Stimulated activated effector memory CD8-positive, alpha-beta T cell treated with anti-CD3 and anti-CD28 coated beads, Interleukin-12 subunit alpha, Interleukin-12 subunit beta, amount 100 ng/mL, for 72 hours (primary cell): Measurements from ENCODE around the gene FRMPD4.

ENCODE experiments used
- ATAC-seq: fragments of 150-1000 bp; cut with Tn5 transposase; 2 replicates; pipeline ENCODE4 v1.10.0; 2021
- DNase-seq, 2 donors: peaks; one replicate each; pipeline ENCODE4 v3.0.0; 2021 to 2022; ENCODE audit warnings: low spot score in 2 of 2
- H3K27ac Mint-ChIP-seq: one replicate; pipeline ENCODE4 v1.8.0; 2022; ENCODE audit warnings: mild to moderate bottlenecking, mixed read lengths
- H3K36me3 Mint-ChIP-seq: one replicate; pipeline ENCODE4 v1.8.0; 2022; ENCODE audit warnings: mild to moderate bottlenecking, mixed read lengths
- H3K4me1 Mint-ChIP-seq: one replicate; pipeline ENCODE4 v1.8.0; 2022; ENCODE audit warnings: mixed read lengths
- H3K4me3 Mint-ChIP-seq: one replicate; pipeline ENCODE4 v1.8.0; 2022; ENCODE audit warnings: mild to moderate bottlenecking, mixed read lengths
- H3K9me3 Mint-ChIP-seq: one replicate; pipeline ENCODE4 v1.8.0; 2022; ENCODE audit warnings: mixed read lengths

FRMPD4 gene

DNA sequence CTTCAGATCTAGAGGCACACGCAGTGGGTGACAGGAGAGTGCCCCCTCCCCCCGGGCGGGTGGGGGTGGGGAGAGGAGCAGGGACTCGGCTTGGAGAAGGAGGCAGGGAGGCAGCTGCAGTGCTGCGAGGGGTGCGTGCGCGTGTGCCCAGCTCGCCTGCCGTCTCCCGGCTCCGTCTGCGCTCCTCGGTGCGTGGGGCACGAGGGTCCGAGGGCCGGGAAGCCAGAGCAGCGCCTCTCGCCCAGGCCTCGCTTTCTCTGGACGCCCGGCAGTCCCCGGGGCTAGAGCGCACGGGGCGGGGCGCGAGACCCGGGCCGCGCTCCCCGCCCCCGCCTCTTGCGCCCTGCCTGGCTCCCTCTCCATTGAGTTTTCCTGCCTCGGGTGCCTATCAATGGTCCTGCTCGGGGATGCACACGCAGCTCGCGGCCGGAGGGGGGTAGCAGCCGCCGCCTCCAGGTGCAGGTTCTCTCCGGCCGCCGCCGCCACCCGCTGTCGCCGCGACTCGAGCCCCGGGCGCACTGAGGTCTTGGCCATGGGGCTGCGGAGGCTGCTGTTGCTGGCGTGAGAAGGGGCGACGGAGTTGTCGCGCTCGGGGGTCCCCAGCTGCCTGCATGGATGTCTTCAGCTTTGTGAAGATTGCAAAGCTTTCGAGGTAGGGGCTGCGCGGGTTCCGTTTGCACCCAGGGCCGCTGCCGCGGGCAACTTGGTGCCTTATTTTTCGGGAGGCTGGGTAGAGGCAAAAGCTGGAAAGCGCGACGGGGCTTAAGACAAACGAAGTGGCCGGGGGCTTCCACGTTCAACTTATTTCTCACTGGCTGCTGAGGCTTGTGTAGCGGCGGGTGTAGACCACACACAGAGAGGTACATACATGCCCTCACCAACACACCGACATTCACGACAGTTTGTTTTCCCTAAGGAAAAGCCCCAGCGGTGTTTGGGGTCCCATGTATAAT, at the start of gene FRMPD4:
Gene FRMPD4 (plus strand): TSS at position 113 of the 953 bp plus-strand sequence. CDS start 499 bp downstream, at position 612.
- no peaks in the 10 kb centered on the region for H3K36me3 Mint-ChIP-seq
- ATAC-seq, result no peak
- no peaks in the 10 kb centered on the region for H3K4me1 Mint-ChIP-seq
- H3K27ac Mint-ChIP-seq, result no peak within 1 kb of the TSS
- no peaks in the 10 kb centered on the region for H3K9me3 Mint-ChIP-seq
- no peak for DNase-seq
- no peak within 1 kb of the TSS for H3K4me3 Mint-ChIP-seq

- Mint-ChIP-seq H3K9me3 (no peaks in the 10 kb centered on the region), H3K4me1 (no peaks in the 10 kb centered on the region), H3K4me3 (no peak overlapping the region), H3K27ac (no peak overlapping the region), H3K36me3 (no peaks in the 10 kb centered on the region)
- DNase-seq (no peak), ATAC-seq (no peak)
Observed at GRCh38 chrX:12089740-12090139, 48.5 kb upstream of the FRMPD4 start.

- H3K4me1 Mint-ChIP-seq, result no peaks in the 10 kb centered on the region
- no peak overlapping the region for H3K27ac Mint-ChIP-seq
- DNase-seq, result no peak
- no peaks in the 10 kb centered on the region for H3K36me3 Mint-ChIP-seq
- no peak overlapping the region for H3K4me3 Mint-ChIP-seq
- no peak for ATAC-seq
- peaks cover 11% of the 10 kb centered on the region for H3K9me3 Mint-ChIP-seq
Observed at GRCh38 chrX:12113321-12113720, 25.0 kb upstream of the FRMPD4 start.

- Mint-ChIP-seq H3K4me1 (no peaks in the 10 kb centered on the region), H3K9me3 (peaks cover 11% of the 10 kb centered on the region), H3K4me3 (no peak overlapping the region), H3K27ac (no peak overlapping the region), H3K36me3 (no peaks in the 10 kb centered on the region)
- DNase-seq, result no peak
- ATAC-seq, result no peak
Observed at GRCh38 chrX:12115377-12115776, 22.9 kb upstream of the FRMPD4 start.

GRCh38 chrX:12118134-12118533, 20.1 kb upstream of the FRMPD4 start:
- ATAC-seq (no peak), DNase-seq (no peak)
- Mint-ChIP-seq H3K36me3 (no peaks in the 10 kb centered on the region), H3K27ac (no peak overlapping the region), H3K9me3 (peaks cover 11% of the 10 kb centered on the region), H3K4me1 (no peaks in the 10 kb centered on the region), H3K4me3 (no peak overlapping the region)

- ATAC-seq (no peak), DNase-seq (no peak)
- Mint-ChIP-seq H3K4me1 (no peaks in the 10 kb centered on the region), H3K27ac (no peak overlapping the region), H3K36me3 (no peaks in the 10 kb centered on the region), H3K9me3 (peaks cover 6% of the 10 kb centered on the region), H3K4me3 (no peak overlapping the region)
Observed at GRCh38 chrX:12128017-12128416, 10.3 kb upstream of the FRMPD4 start.

DNA sequence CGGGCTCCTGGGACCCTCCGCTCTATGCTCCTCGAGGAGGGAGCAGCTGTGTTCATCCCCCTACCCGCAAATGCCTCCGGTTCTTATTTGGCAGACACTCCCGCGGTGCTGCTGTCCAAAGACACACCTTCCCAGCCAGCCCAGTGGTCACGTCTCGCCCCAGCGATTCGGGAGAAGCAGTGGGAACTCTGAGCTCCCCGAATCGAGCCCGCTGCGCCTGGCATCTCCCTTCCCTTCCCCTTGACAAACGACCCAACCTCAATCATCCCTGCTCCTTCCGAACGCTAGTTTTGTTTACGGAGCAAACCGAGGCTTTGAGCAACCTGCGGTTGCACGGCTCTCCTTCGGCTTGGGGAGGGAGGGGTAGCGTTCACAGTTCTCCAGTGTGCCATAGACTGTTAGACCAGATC, 317 bp upstream of the FRMPD4 start:
- no peak overlapping the region for H3K4me3 Mint-ChIP-seq
- H3K27ac Mint-ChIP-seq, result no peak overlapping the region
- no peaks in the 10 kb centered on the region for H3K4me1 Mint-ChIP-seq
- ATAC-seq (no peak), DNase-seq (no peak)
- H3K9me3 Mint-ChIP-seq, result no peaks in the 10 kb centered on the region
- no peaks in the 10 kb centered on the region for H3K36me3 Mint-ChIP-seq

DNA sequence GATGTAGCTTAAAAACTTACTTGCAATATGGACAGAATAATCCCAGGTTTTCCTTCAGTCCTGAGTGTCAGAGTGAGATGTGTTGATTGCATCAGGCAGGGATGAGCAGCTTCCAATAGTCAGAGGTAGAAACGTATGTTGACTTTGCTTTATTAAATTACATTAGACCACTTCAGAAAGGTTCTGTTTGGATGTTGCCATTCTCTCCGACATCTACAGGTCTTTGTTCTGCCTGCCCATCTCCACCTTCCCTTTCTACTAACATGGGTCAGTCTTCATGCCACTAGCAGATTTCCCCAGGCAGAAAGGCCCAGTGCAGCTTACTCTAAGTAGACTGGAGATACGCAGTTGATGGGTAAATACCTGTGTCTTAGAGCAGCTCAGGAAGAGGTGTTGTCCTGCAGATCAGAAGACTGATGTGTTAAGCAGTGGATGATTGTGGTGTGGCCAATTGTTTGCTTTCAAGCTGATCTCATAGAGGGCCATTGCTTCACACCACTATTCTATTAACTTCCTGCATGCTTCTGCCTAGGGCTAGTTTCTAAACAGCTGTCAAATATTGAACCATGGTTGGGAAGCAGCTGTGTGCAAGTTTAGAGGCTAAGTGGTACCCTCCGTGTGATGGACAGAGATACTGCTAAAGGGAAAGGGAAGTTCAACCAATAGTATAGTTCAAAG, 1.8 kb downstream of the FRMPD4 start:
- ATAC-seq, result no peak
- H3K27ac Mint-ChIP-seq, result no peak overlapping the region
- H3K36me3 Mint-ChIP-seq, result no peaks in the 10 kb centered on the region
- H3K4me1 Mint-ChIP-seq, result no peaks in the 10 kb centered on the region
- H3K4me3 Mint-ChIP-seq, result no peak overlapping the region
- H3K9me3 Mint-ChIP-seq, result no peaks in the 10 kb centered on the region
- no peak for DNase-seq

GRCh38 chrX:12141511-12141910, 3.2 kb downstream of the FRMPD4 start:
- Mint-ChIP-seq H3K9me3 (peaks cover 2% of the 10 kb centered on the region), H3K27ac (no peak overlapping the region), H3K4me3 (no peak overlapping the region), H3K36me3 (no peaks in the 10 kb centered on the region), H3K4me1 (no peaks in the 10 kb centered on the region)
- DNase-seq (no peak), ATAC-seq (no peak)

DNA sequence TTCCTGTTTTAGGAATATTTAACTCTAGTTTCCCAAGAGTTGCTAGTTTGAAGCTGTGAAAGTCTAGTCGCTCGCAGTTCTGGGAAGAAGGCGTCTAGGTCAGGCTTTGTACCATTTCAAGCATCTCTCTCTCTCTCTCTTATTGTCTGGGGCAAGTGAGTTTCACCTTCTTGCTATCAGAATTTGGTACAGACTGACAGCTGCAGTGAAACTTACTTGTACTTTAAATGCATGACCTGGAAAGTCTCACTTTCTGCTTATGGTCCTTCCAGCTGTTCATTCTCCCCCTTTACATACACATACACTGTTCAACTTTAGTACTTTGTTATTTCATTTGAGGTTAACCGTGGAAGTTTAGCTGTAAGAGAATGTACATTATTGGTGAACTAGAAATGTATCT, 4.4 kb downstream of the FRMPD4 start:
- ATAC-seq (no peak), DNase-seq (no peak)
- peaks cover 2% of the 10 kb centered on the region for H3K9me3 Mint-ChIP-seq
- H3K27ac Mint-ChIP-seq, result no peak overlapping the region
- no peaks in the 10 kb centered on the region for H3K4me1 Mint-ChIP-seq
- H3K4me3 Mint-ChIP-seq, result no peak overlapping the region
- H3K36me3 Mint-ChIP-seq, result no peaks in the 10 kb centered on the region

GRCh38 chrX:12145402-12145801, 7.1 kb downstream of the FRMPD4 start:
- no peak for DNase-seq
- H3K9me3 Mint-ChIP-seq, result peaks cover 2% of the 10 kb centered on the region
- no peaks in the 10 kb centered on the region for H3K4me1 Mint-ChIP-seq
- H3K36me3 Mint-ChIP-seq, result no peaks in the 10 kb centered on the region
- no peak for ATAC-seq
- H3K4me3 Mint-ChIP-seq, result no peak overlapping the region
- H3K27ac Mint-ChIP-seq, result no peak overlapping the region

DNA sequence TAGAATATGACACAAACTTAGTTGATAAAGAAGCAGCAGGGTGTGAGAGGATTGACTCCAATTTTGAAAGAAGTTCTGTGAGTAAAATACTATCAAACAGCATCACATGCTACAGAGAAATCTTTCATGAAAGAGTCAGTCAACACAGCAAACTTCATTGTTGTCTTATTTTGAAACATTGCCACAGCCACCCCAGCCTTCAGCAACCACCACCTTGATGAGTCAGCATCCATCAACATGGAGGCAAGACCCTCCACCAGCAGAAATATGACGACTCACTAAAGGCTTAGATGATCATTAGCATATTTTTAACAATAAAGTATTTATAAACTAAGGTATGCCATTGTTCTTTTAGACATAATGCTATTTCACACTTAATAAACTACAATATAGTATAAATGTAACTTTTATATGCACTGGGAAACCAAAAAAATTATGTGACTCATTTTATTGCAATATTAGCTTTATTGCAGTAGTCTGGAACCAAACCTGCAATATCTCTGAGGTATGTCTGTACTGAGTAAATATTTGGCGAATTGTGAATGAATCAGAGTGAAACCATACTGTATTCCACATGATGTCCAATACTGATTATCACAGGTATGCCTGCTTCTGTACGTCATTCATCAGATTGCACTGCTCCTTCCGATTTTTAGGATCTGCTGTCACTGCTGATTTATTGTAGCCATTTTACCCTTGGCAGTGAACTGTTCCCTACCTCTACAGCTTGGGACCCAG, 11.6 kb downstream of the FRMPD4 start:
- Mint-ChIP-seq H3K4me3 (no peak overlapping the region), H3K9me3 (peaks cover 2% of the 10 kb centered on the region), H3K27ac (no peak overlapping the region), H3K4me1 (no peaks in the 10 kb centered on the region), H3K36me3 (no peaks in the 10 kb centered on the region)
- DNase-seq (no peak), ATAC-seq (no peak)

- H3K36me3 Mint-ChIP-seq, result no peaks in the 10 kb centered on the region
- H3K4me3 Mint-ChIP-seq, result no peak overlapping the region
- H3K4me1 Mint-ChIP-seq, result no peaks in the 10 kb centered on the region
- no peaks in the 10 kb centered on the region for H3K9me3 Mint-ChIP-seq
- DNase-seq (no peak), ATAC-seq (no peak)
- H3K27ac Mint-ChIP-seq, result no peak overlapping the region
Observed at GRCh38 chrX:12153317-12153716, 15.0 kb downstream of the FRMPD4 start.

- no peak overlapping the region for H3K4me3 Mint-ChIP-seq
- H3K27ac Mint-ChIP-seq, result no peak overlapping the region
- DNase-seq, result no peak
- H3K4me1 Mint-ChIP-seq, result no peaks in the 10 kb centered on the region
- H3K9me3 Mint-ChIP-seq, result no peaks in the 10 kb centered on the region
- no peaks in the 10 kb centered on the region for H3K36me3 Mint-ChIP-seq
- ATAC-seq, result no peak
Observed at GRCh38 chrX:12153741-12154140, 15.5 kb downstream of the FRMPD4 start.

DNA sequence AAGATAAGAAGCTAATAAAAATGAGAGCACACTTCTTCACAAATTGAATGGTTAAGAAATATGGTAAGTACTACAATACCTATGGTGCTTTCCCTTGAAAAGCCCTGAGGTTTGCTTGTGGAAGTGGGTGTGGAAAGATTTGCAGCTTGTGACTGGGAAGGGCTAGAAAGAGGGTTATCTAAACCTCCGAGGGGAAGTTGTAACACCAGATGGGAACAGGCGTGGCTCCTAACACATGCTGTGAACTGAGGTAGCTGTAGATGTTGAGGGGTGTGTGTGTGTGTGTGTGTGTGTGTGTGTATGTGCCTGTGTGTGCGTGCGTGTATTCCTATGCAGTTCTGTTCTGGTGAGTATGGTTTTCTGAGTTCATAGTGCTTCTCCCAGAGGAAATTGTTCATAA, 21.5 kb downstream of the FRMPD4 start:
- H3K36me3 Mint-ChIP-seq, result no peaks in the 10 kb centered on the region
- no peak overlapping the region for H3K27ac Mint-ChIP-seq
- H3K4me3 Mint-ChIP-seq, result no peak overlapping the region
- no peaks in the 10 kb centered on the region for H3K9me3 Mint-ChIP-seq
- ATAC-seq, result no peak
- DNase-seq, result no peak
- no peaks in the 10 kb centered on the region for H3K4me1 Mint-ChIP-seq
